Activated CD4-positive, alpha-beta T cell treated with anti-CD3 and anti-CD28 coated beads for 36 hours (primary cell): ENCODE data around the gene CELF2. TPM values are rescaled to one million over a fixed set of nuclear protein-coding genes. Genes with fewer than 3 reads are reported as not detected.

Experiments
- ATAC-seq: fragments of 200-7000 bp; cut with Tn5 transposase; one replicate; pipeline ENCODE4 v1.10.0; 2021; ENCODE audit warnings: mild to moderate bottlenecking, moderate library complexity
- CTCF ChIA-PET: fragments of 350-600 bp; sonication (Branson Sonifier 250); formaldehyde crosslinking; loops from one replicate; lab custom pipeline; 2021; ENCODE audit warnings: antibody characterized with exemption; lab: Charles Lee
- POLR2A ChIA-PET: fragments of 350-600 bp; sonication (Branson Sonifier 250); formaldehyde crosslinking; loops from one replicate; lab custom pipeline; 2021; ENCODE audit warnings: antibody characterized with exemption, inconsistent platforms; lab: Charles Lee
- DNase-seq: peaks from one replicate; pipeline ENCODE4 v3.0.0-alpha.2; 2020
- H3K27ac Mint-ChIP-seq: one replicate; pipeline ENCODE4 v1.8.0; 2021; ENCODE audit warnings: mixed read lengths
- H3K27me3 Mint-ChIP-seq: one replicate; pipeline ENCODE4 v1.8.0; 2021; ENCODE audit warnings: mixed read lengths
- H3K36me3 Mint-ChIP-seq: one replicate; pipeline ENCODE4 v1.8.0; 2021; ENCODE audit warnings: low read depth, mixed read lengths
- H3K4me1 Mint-ChIP-seq: one replicate; pipeline ENCODE4 v1.8.0; 2021; ENCODE audit warnings: mixed read lengths
- H3K4me3 Mint-ChIP-seq: one replicate; pipeline ENCODE4 v1.8.0; 2021; ENCODE audit warnings: mild to moderate bottlenecking, moderate library complexity, mixed read lengths
- H3K9me3 Mint-ChIP-seq: one replicate; pipeline ENCODE4 v1.8.0; 2021; ENCODE audit warnings: low read depth, mixed read lengths
- intact Hi-C, 2 experiments: fragments of 100-400 bp; cut with DNase I in 1 of 2; cut with micrococcal nuclease in 1 of 2; formaldehyde crosslinking; loops; one replicate each; pipeline versions ENCODE4 v1.14.2 to v1.15.1; 2022 to 2024; cut with DNase I, micrococcal nuclease
- total RNA-seq, 2 experiments: library from RNA; stranded (reverse); gene quantifications; one replicate each; pipeline ENCODE4 v1.2.3, GENCODE V29; 2021

Gene CELF2
- total RNA-seq, 2 experiments from 2014 or later = 102 to 119 TPM

GRCh38 chr10:11165591-11166543 is 148.2 kb downstream of the CELF2 start:
- Mint-ChIP-seq H3K4me1 (peaks cover 33% of the 10 kb centered on the region), H3K4me3 (no peak overlapping the region), H3K36me3 (peaks cover 16% of the 10 kb centered on the region), H3K9me3 (peaks cover 4% of the 10 kb centered on the region), H3K27me3 (no peaks in the 10 kb centered on the region), H3K27ac (peak overlapping the region; percentile 99)
- intact Hi-C loops = loop anchor here (1.0 to 5.0 kb wide), 4 partner anchors 12 to 157 kb away; no protein-coding TSS in a partner anchor
- peak; percentile 85 for DNase-seq
- peak; percentile 57 for ATAC-seq
- CTCF ChIA-PET = interaction anchor here (0.6 to 4.9 kb wide), 23 partner anchors 8 to 1129 kb away, joined by 3 to 32 read pairs (median 4); no protein-coding TSS in a partner anchor
- POLR2A ChIA-PET = interaction anchor here (0.6 to 4.1 kb wide), 12 partner anchors 11 to 745 kb away, joined by 3 to 42 read pairs (median 5); no protein-coding TSS in a partner anchor

- H3K27me3 Mint-ChIP-seq = no peaks in the 10 kb centered on the region
- DNase-seq (no peak), ATAC-seq (no peak)
- POLR2A ChIA-PET = interaction anchor here (0.6 to 4.1 kb wide), 7 partner anchors 10 to 189 kb away, joined by 3 to 42 read pairs (median 5); no protein-coding TSS in a partner anchor
- no peak overlapping the region for H3K27ac Mint-ChIP-seq
- CTCF ChIA-PET = interaction anchor here (0.6 to 4.9 kb wide), 19 partner anchors 7 to 1130 kb away, joined by 3 to 32 read pairs (median 5); no protein-coding TSS in a partner anchor
- no peak overlapping the region for H3K4me3 Mint-ChIP-seq
- H3K4me1 Mint-ChIP-seq = peaks cover 28% of the 10 kb centered on the region
- intact Hi-C loops = loop anchor here (1.0 to 5.0 kb wide), 4 partner anchors 12 to 158 kb away; no protein-coding TSS in a partner anchor
- H3K36me3 Mint-ChIP-seq = peaks cover 16% of the 10 kb centered on the region
- peaks cover 4% of the 10 kb centered on the region for H3K9me3 Mint-ChIP-seq
Measured at GRCh38 chr10:11166550-11166949, 148.9 kb downstream of the CELF2 start.

GRCh38 chr10:11167233-11167966 is 149.7 kb downstream of the CELF2 start:
- Mint-ChIP-seq H3K36me3 (peaks cover 14% of the 10 kb centered on the region), H3K4me3 (no peak overlapping the region), H3K4me1 (peaks cover 21% of the 10 kb centered on the region), H3K27me3 (no peaks in the 10 kb centered on the region), H3K27ac (no peak overlapping the region), H3K9me3 (no peaks in the 10 kb centered on the region)
- ChIA-PET POLR2A (interaction anchor here (1.2 to 3.3 kb wide), 2 partner anchors 9 to 11 kb away, joined by 3 to 18 read pairs; no protein-coding TSS in a partner anchor), CTCF (interaction anchor here (0.5 to 4.9 kb wide), 12 partner anchors 8 to 70 kb away, joined by 3 to 30 read pairs (median 3); no protein-coding TSS in a partner anchor)
- intact Hi-C loops = loop anchor here in 1 of 2 experiments (2.0 to 5.0 kb wide), 2 partner anchors 40 to 159 kb away; no protein-coding TSS in a partner anchor
- no peak for ATAC-seq
- no peak for DNase-seq

GRCh38 chr10:11168423-11169090 is 150.9 kb downstream of the CELF2 start:
- intact Hi-C loops = loop anchor here in 1 of 2 experiments (5.0 kb wide), 1 partner anchor 39 kb away; no protein-coding TSS in a partner anchor
- ATAC-seq (peak; percentile 4), DNase-seq (no peak)
- CTCF ChIA-PET = interaction anchor here (0.6 to 1.5 kb wide), 7 partner anchors 10 to 1838 kb away, joined by 3 to 7 read pairs (median 3); no protein-coding TSS in a partner anchor
- H3K27me3 Mint-ChIP-seq = no peaks in the 10 kb centered on the region
- H3K9me3 Mint-ChIP-seq = no peaks in the 10 kb centered on the region
- peaks cover 25% of the 10 kb centered on the region for H3K36me3 Mint-ChIP-seq
- POLR2A ChIA-PET = interaction anchor here (0.8 to 3.3 kb wide), 3 partner anchors 10 to 67 kb away, joined by 4 to 18 read pairs (median 4); no protein-coding TSS in a partner anchor
- H3K4me3 Mint-ChIP-seq = no peak overlapping the region
- peaks cover 20% of the 10 kb centered on the region for H3K4me1 Mint-ChIP-seq
- H3K27ac Mint-ChIP-seq = no peak overlapping the region

GRCh38 chr10:11169976-11170375 is 152.3 kb downstream of the CELF2 start:
- Mint-ChIP-seq H3K27me3 (no peaks in the 10 kb centered on the region), H3K27ac (no peak overlapping the region), H3K36me3 (peaks cover 40% of the 10 kb centered on the region), H3K4me1 (peaks cover 29% of the 10 kb centered on the region), H3K9me3 (no peaks in the 10 kb centered on the region), H3K4me3 (no peak overlapping the region)
- intact Hi-C loops = loop anchor here (1.0 to 10.0 kb wide), 6 partner anchors 8 to 305 kb away; partner anchors contain the start of gene CELF2 (in 1 of the 2)
- POLR2A ChIA-PET = interaction anchor here (3.3 kb wide), 1 partner anchor 9 kb away, joined by 18 read pairs; no protein-coding TSS in a partner anchor
- DNase-seq (no peak), ATAC-seq (peak; percentile 21)
- CTCF ChIA-PET = interaction anchor here (0.6 to 1.5 kb wide), 6 partner anchors 9 to 98 kb away, joined by 3 to 7 read pairs (median 3); no protein-coding TSS in a partner anchor

- Mint-ChIP-seq H3K4me3 (no peak overlapping the region), H3K36me3 (peaks cover 45% of the 10 kb centered on the region), H3K27ac (no peak overlapping the region), H3K9me3 (no peaks in the 10 kb centered on the region), H3K4me1 (peaks cover 35% of the 10 kb centered on the region), H3K27me3 (no peaks in the 10 kb centered on the region)
- intact Hi-C loops = loop anchor here (1.0 to 10.0 kb wide), 5 partner anchors 8 to 304 kb away; partner anchors contain the start of gene CELF2 (in 1 of the 2)
- no peak for ATAC-seq
- DNase-seq = no peak
- ChIA-PET POLR2A (interaction anchor here (0.6 to 1.6 kb wide), 3 partner anchors 21 to 99 kb away, joined by 3 to 11 read pairs (median 3); no protein-coding TSS in a partner anchor), CTCF (interaction anchor here (1.5 kb wide), 1 partner anchor 35 kb away, joined by 5 read pairs; no protein-coding TSS in a partner anchor)
Measured at GRCh38 chr10:11170574-11170973, 152.9 kb downstream of the CELF2 start.

- Mint-ChIP-seq H3K4me3 (no peak overlapping the region), H3K27ac (no peak overlapping the region), H3K4me1 (peaks cover 41% of the 10 kb centered on the region), H3K36me3 (peaks cover 47% of the 10 kb centered on the region), H3K9me3 (no peaks in the 10 kb centered on the region), H3K27me3 (no peaks in the 10 kb centered on the region)
- ATAC-seq (peak; percentile 49), DNase-seq (peak; percentile 80)
- CTCF ChIA-PET = interaction anchor here (0.8 to 1.5 kb wide), 2 partner anchors 19 to 34 kb away, joined by 3 to 5 read pairs; no protein-coding TSS in a partner anchor
- intact Hi-C loops = loop anchor here (1.0 to 10.0 kb wide), 5 partner anchors 7 to 304 kb away; partner anchors contain the start of gene CELF2 (in 1 of the 2)
- POLR2A ChIA-PET = interaction anchor here (0.6 to 1.6 kb wide), 5 partner anchors 21 to 99 kb away, joined by 3 to 11 read pairs (median 3); no protein-coding TSS in a partner anchor
Measured at GRCh38 chr10:11170993-11171851, 153.6 kb downstream of the CELF2 start.

- CTCF ChIA-PET = interaction anchor here (0.6 to 3.8 kb wide), 6 partner anchors 8 to 211 kb away, joined by 3 to 27 read pairs (median 5); no protein-coding TSS in a partner anchor
- POLR2A ChIA-PET = interaction anchor here (0.8 to 1.4 kb wide), 3 partner anchors 9 to 97 kb away, joined by 3 to 5 read pairs (median 3); no protein-coding TSS in a partner anchor
- H3K36me3 Mint-ChIP-seq = peaks cover 50% of the 10 kb centered on the region
- intact Hi-C loops = loop anchor here (2.0 to 10.0 kb wide), 3 partner anchors 156 to 302 kb away; partner anchors contain the start of gene CELF2 (in 1 of the 2)
- ATAC-seq (peak; percentile 4), DNase-seq (no peak)
- no peak overlapping the region for H3K27ac Mint-ChIP-seq
- H3K27me3 Mint-ChIP-seq = no peaks in the 10 kb centered on the region
- H3K4me1 Mint-ChIP-seq = peaks cover 59% of the 10 kb centered on the region
- H3K9me3 Mint-ChIP-seq = no peaks in the 10 kb centered on the region
- no peak overlapping the region for H3K4me3 Mint-ChIP-seq
Measured at GRCh38 chr10:11173042-11173441, 155.4 kb downstream of the CELF2 start.

GRCh38 chr10:11175823-11176243 is 158.2 kb downstream of the CELF2 start:
- Mint-ChIP-seq H3K27me3 (no peaks in the 10 kb centered on the region), H3K9me3 (no peaks in the 10 kb centered on the region), H3K27ac (no peak overlapping the region), H3K4me3 (no peak overlapping the region), H3K4me1 (peaks cover 79% of the 10 kb centered on the region), H3K36me3 (peaks cover 73% of the 10 kb centered on the region)
- ChIA-PET CTCF (interaction anchor here (1.4 to 3.8 kb wide), 2 partner anchors 11 to 62 kb away, joined by 4 to 27 read pairs; no protein-coding TSS in a partner anchor), POLR2A (interaction anchor here (5.7 kb wide), 1 partner anchor 11 kb away, joined by 34 read pairs; no protein-coding TSS in a partner anchor)
- DNase-seq (no peak), ATAC-seq (no peak)
- intact Hi-C loops = loop anchor here in 1 of 2 experiments (5.0 to 10.0 kb wide), 2 partner anchors 146 to 299 kb away; no protein-coding TSS in a partner anchor
